Epidermal melanocyte (primary cell): ENCODE measurements around the gene IQGAP3.

Source experiments
- DNase-seq: peaks from one replicate; pipeline ENCODE4 v3.0.0; 2011; ENCODE audit warnings: low spot score; ENCODE audit not compliant: insufficient read length

IQGAP3 gene

GRCh38 chr1:156482276-156482675 lies 90.1 kb downstream of the IQGAP3 start:
- DNase-seq: no peak

GRCh38 chr1:156481527-156481926 lies 90.8 kb downstream of the IQGAP3 start:
- DNase-seq: no peak

- DNase-seq: peak; percentile 58
These were observed 91.8 kb downstream of the IQGAP3 start for GRCh38 chr1:156480411-156481192.

GRCh38 chr1:156480016-156480370 lies 92.4 kb downstream of the IQGAP3 start:
- DNase-seq: no peak

GRCh38 chr1:156479093-156480015 lies 93.0 kb downstream of the IQGAP3 start:
- DNase-seq: no peak

- DNase-seq: no peak
These were observed 94.1 kb downstream of the IQGAP3 start for GRCh38 chr1:156478250-156478627.

- DNase-seq: no peak
These were observed 94.7 kb downstream of the IQGAP3 start for GRCh38 chr1:156477526-156478249.

- DNase-seq: no peak
These were observed 95.7 kb downstream of the IQGAP3 start for GRCh38 chr1:156476501-156477298.

GRCh38 chr1:156475568-156476500 lies 96.5 kb downstream of the IQGAP3 start:
- no peak for DNase-seq
